K562 (cell line): ENCODE results near the gene LIF.

Source experiments
- BRD4 ChIP-seq: fragments of 200-600 bp; sonication (generic); IDR thresholded peaks from 2 replicates; pipeline ENCODE4 v1.6.1; 2017; ENCODE audit warnings: inconsistent platforms
- E2F6 ChIP-seq, 2 experiments: IDR thresholded peaks; 2 replicates each; pipeline ENCODE4 v1.6.1; 2011; ENCODE audit warnings: borderline replicate concordance in 1 of 2, control low read depth in 1 of 2, low read depth in 1 of 2, low read length in 1 of 2, mild to moderate bottlenecking in 1 of 2, mixed read lengths in 1 of 2, moderate library complexity in 1 of 2; ENCODE audit not compliant: insufficient read depth in 1 of 2, insufficient read length in 1 of 2, poor library complexity in 1 of 2, severe bottlenecking in 1 of 2; ENCODE audit errors: extremely low read depth in 1 of 2
- ETV1 ChIP-seq: fragments of 450-650 bp; conservative IDR thresholded peaks from 2 replicates; pipeline ENCODE4 v1.6.1; 2016; ENCODE audit warnings: missing genetic modification characterization, control low read depth, low read depth, missing compliant biosample characterization
- JUNB ChIP-seq: fragments of 450-650 bp; formaldehyde crosslinking; conservative IDR thresholded peaks from 2 replicates; pipeline ENCODE4 v1.4.0; 2020; ENCODE audit warnings: mild to moderate bottlenecking
- POLR2AphosphoS5 ChIP-seq: IDR thresholded peaks from 2 replicates; pipeline ENCODE4 v1.6.1; 2011; ENCODE audit warnings: mild to moderate bottlenecking, low read depth, low read length, moderate library complexity; ENCODE audit not compliant: control insufficient read depth, insufficient read depth
- YY1 ChIP-seq, 3 experiments: IDR thresholded peaks; 2 replicates each; pipeline ENCODE4 v1.6.1; 2011; ENCODE audit warnings: low read length in 2 of 3, mild to moderate bottlenecking in 2 of 3, moderate library complexity in 2 of 3, borderline replicate concordance in 1 of 3, control low read depth in 1 of 3, low read depth in 1 of 3; ENCODE audit not compliant: insufficient read depth in 3 of 3, insufficient replicate concordance in 2 of 3, control insufficient read depth in 1 of 3, insufficient read length in 1 of 3; ENCODE audit errors: extremely low read depth in 1 of 3
- ZFP36 ChIP-seq: fragments of 150-350 bp; IDR thresholded peaks from 2 replicates; pipeline ENCODE4 v1.6.1; 2018; ENCODE audit warnings: low read length, low read depth; ENCODE audit not compliant: partially characterized antibody
- ZNF511 ChIP-seq: sonication (generic); formaldehyde crosslinking; IDR thresholded peaks from 2 replicates; pipeline ENCODE4 v1.8.0; 2022; ENCODE audit warnings: mild to moderate bottlenecking, missing genetic modification reagents

- TF ChIP-seq JUNB (CRISPR knock-in tag) (no peak), ZNF511 (CRISPR knock-in tag) (no peak), ZFP36 (no peak), E2F6 (IDR thresholded peaks at IDR 0.05; ENCODE audit: borderline replicate concordance in 1 of 2, extremely low read depth in 1 of 2, insufficient read depth in 1 of 2, insufficient read length in 1 of 2, low read depth in 1 of 2, low read length in 1 of 2, poor library complexity in 1 of 2, severe bottlenecking in 1 of 2) (no peak), POLR2AphosphoS5 (no peak), BRD4 (no peak), YY1 (IDR thresholded peaks at IDR 0.05; ENCODE audit: borderline replicate concordance in 1 of 3, control insufficient read depth in 1 of 3, extremely low read depth in 1 of 3, insufficient read depth in 3 of 3, insufficient read length in 1 of 3, insufficient replicate concordance in 2 of 3, low read depth in 1 of 3, low read length in 2 of 3) (no peak), ETV1 (no peak)
Observed at GRCh38 chr22:30284172-30284571, 37.6 kb upstream of the LIF start.
